ENCODE measurements around the gene MKLN1.

GRCh38 chr7:131489196-131489595 lies 161.5 kb downstream of the MKLN1 start:
- no peak for TF ChIP-seq BACH2 (CRISPR knock-in tag; IDR thresholded peaks at IDR 0.05; ENCODE audit: borderline replicate concordance)
- no peak for TF ChIP-seq CSDC2 (CRISPR knock-in tag; IDR thresholded peaks at IDR 0.05)
- no peak for TF ChIP-seq ZC3H10 (CRISPR knock-in tag; IDR thresholded peaks at IDR 0.05)
- TF ChIP-seq CREB5 (CRISPR knock-in tag; IDR thresholded peaks at IDR 0.05; ENCODE audit: low read depth) = no peak
- TF ChIP-seq ZNF70 (CRISPR knock-in tag; IDR thresholded peaks at IDR 0.05) = no peak
- TF ChIP-seq ESRRG (CRISPR knock-in tag; IDR thresholded peaks at IDR 0.05) = no peak
- no peak for TF ChIP-seq POU6F1 (CRISPR knock-in tag; IDR thresholded peaks at IDR 0.05; ENCODE audit: borderline replicate concordance, low read depth)
- TF ChIP-seq TSHZ2 (CRISPR knock-in tag; IDR thresholded peaks at IDR 0.05) = no peak
- no peak for TF ChIP-seq ZFP3 (CRISPR knock-in tag; IDR thresholded peaks at IDR 0.05)
- no peak for TF ChIP-seq RARB (CRISPR knock-in tag; IDR thresholded peaks at IDR 0.05)
- no peak for TF ChIP-seq PATZ1 (CRISPR knock-in tag; IDR thresholded peaks at IDR 0.05; ENCODE audit: borderline replicate concordance)
- no peak for TF ChIP-seq ARNTL (CRISPR knock-in tag; IDR thresholded peaks at IDR 0.05; ENCODE audit: borderline replicate concordance, low read depth)
- TF ChIP-seq ZNF8 (CRISPR knock-in tag; IDR thresholded peaks at IDR 0.05) = no peak

All from SK-N-SH treated with all-trans-retinoic acid at 6 μM for 48 hours (cell line).